ENCODE measurements around the gene LRRK1. TPM values are rescaled to one million over a fixed set of nuclear protein-coding genes. Genes with fewer than 3 reads are reported as not detected.

LRRK1 gene
- total and polyA plus RNA-seq, 2 experiments from 2014 or later = 2.6 to 4.5 TPM

DNA sequence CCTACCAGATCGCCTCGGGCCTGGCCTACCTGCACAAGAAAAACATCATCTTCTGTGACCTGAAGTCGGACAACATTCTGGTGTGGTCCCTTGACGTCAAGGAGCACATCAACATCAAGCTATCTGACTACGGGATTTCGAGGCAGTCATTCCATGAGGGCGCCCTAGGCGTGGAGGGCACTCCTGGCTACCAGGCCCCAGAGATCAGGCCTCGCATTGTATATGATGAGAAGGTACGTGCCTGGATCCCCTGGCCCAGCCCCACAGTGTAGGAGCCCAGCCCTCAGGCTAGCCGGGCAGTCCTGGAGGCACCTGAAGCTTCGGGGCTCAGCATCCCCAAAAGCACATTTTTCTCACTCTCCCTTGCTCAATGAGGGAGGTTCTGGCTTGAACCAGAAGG lies 135.8 kb downstream of the LRRK1 start:
- Mint-ChIP-seq H3K27ac (no peak overlapping the region), H3K4me1 (peaks cover 7% of the 10 kb centered on the region), H3K4me3 (no peak overlapping the region), H3K9me3 (peaks cover 20% of the 10 kb centered on the region), H3K27me3 (ENCODE audit: insufficient read depth, low read depth, poor library complexity) (peaks cover 12% of the 10 kb centered on the region), H3K36me3 (ENCODE audit: low read depth) (peaks cover 30% of the 10 kb centered on the region)
- Histone ChIP-seq H3K79me2 (replicated peaks; ENCODE audit: insufficient read depth) (no peaks in the 10 kb centered on the region), H3K27ac (ENCODE audit: low read depth) (no peak overlapping the region), H3K9me2 (ENCODE audit: insufficient read depth) (peaks cover 7% of the 10 kb centered on the region), H3K27me3 (ENCODE audit: insufficient read depth) (no peaks in the 10 kb centered on the region), H4K20me1 (replicated peaks; ENCODE audit: insufficient read depth) (no peaks in the 10 kb centered on the region), H3K4me3 (no peak overlapping the region), H3F3A (replicated peaks; ENCODE audit: low read depth) (no peaks in the 10 kb centered on the region), H3K36me3 (ENCODE audit: insufficient read depth) (peaks cover 8% of the 10 kb centered on the region; the same call in 1 of the 2 replicates), H2AFZ (no peak overlapping the region), H3K4me1 (ENCODE audit: insufficient read depth) (no peaks in the 10 kb centered on the region), H3K4me2 (no peak overlapping the region)
- ATAC-seq (no peak), DNase-seq (ENCODE audit: low spot score) (no peak)
- TF ChIP-seq EZH2phosphoT487 (IDR thresholded peaks at IDR 0.05; ENCODE audit: unreplicated experiment) (no peak), JUNB (IDR thresholded peaks at IDR 0.05; ENCODE audit: unreplicated experiment) (no peak), CREB1 (CRISPR knock-in tag; IDR thresholded peaks at IDR 0.05; ENCODE audit: low read depth) (no peak), EZH2 (IDR thresholded peaks at IDR 0.05; ENCODE audit: low read depth, unreplicated experiment) (no peak), ZNF331 (CRISPR knock-in tag; IDR thresholded peaks at IDR 0.05; ENCODE audit: low read depth) (no peak), POLR2AphosphoS5 (IDR thresholded peaks at IDR 0.05; ENCODE audit: low read depth) (no peak), REST (IDR thresholded peaks at IDR 0.05; ENCODE audit: unreplicated experiment) (no peak), STAT1 (IDR thresholded peaks at IDR 0.05; ENCODE audit: unreplicated experiment) (no peak), NANOG (IDR thresholded peaks at IDR 0.05; ENCODE audit: borderline replicate concordance) (no peak), ZNF114 (CRISPR knock-in tag; IDR thresholded peaks at IDR 0.05) (no peak)
- TF ChIP-seq, protein P1, sequence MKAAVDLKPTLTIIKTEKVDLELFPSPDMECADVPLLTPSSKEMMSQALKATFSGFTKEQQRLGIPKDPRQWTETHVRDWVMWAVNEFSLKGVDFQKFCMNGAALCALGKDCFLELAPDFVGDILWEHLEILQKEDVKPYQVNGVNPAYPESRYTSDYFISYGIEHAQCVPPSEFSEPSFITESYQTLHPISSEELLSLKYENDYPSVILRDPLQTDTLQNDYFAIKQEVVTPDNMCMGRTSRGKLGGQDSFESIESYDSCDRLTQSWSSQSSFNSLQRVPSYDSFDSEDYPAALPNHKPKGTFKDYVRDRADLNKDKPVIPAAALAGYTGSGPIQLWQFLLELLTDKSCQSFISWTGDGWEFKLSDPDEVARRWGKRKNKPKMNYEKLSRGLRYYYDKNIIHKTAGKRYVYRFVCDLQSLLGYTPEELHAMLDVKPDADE (IDR thresholded peaks at IDR 0.05) = no peak
- TF ChIP-seq, protein P2, sequence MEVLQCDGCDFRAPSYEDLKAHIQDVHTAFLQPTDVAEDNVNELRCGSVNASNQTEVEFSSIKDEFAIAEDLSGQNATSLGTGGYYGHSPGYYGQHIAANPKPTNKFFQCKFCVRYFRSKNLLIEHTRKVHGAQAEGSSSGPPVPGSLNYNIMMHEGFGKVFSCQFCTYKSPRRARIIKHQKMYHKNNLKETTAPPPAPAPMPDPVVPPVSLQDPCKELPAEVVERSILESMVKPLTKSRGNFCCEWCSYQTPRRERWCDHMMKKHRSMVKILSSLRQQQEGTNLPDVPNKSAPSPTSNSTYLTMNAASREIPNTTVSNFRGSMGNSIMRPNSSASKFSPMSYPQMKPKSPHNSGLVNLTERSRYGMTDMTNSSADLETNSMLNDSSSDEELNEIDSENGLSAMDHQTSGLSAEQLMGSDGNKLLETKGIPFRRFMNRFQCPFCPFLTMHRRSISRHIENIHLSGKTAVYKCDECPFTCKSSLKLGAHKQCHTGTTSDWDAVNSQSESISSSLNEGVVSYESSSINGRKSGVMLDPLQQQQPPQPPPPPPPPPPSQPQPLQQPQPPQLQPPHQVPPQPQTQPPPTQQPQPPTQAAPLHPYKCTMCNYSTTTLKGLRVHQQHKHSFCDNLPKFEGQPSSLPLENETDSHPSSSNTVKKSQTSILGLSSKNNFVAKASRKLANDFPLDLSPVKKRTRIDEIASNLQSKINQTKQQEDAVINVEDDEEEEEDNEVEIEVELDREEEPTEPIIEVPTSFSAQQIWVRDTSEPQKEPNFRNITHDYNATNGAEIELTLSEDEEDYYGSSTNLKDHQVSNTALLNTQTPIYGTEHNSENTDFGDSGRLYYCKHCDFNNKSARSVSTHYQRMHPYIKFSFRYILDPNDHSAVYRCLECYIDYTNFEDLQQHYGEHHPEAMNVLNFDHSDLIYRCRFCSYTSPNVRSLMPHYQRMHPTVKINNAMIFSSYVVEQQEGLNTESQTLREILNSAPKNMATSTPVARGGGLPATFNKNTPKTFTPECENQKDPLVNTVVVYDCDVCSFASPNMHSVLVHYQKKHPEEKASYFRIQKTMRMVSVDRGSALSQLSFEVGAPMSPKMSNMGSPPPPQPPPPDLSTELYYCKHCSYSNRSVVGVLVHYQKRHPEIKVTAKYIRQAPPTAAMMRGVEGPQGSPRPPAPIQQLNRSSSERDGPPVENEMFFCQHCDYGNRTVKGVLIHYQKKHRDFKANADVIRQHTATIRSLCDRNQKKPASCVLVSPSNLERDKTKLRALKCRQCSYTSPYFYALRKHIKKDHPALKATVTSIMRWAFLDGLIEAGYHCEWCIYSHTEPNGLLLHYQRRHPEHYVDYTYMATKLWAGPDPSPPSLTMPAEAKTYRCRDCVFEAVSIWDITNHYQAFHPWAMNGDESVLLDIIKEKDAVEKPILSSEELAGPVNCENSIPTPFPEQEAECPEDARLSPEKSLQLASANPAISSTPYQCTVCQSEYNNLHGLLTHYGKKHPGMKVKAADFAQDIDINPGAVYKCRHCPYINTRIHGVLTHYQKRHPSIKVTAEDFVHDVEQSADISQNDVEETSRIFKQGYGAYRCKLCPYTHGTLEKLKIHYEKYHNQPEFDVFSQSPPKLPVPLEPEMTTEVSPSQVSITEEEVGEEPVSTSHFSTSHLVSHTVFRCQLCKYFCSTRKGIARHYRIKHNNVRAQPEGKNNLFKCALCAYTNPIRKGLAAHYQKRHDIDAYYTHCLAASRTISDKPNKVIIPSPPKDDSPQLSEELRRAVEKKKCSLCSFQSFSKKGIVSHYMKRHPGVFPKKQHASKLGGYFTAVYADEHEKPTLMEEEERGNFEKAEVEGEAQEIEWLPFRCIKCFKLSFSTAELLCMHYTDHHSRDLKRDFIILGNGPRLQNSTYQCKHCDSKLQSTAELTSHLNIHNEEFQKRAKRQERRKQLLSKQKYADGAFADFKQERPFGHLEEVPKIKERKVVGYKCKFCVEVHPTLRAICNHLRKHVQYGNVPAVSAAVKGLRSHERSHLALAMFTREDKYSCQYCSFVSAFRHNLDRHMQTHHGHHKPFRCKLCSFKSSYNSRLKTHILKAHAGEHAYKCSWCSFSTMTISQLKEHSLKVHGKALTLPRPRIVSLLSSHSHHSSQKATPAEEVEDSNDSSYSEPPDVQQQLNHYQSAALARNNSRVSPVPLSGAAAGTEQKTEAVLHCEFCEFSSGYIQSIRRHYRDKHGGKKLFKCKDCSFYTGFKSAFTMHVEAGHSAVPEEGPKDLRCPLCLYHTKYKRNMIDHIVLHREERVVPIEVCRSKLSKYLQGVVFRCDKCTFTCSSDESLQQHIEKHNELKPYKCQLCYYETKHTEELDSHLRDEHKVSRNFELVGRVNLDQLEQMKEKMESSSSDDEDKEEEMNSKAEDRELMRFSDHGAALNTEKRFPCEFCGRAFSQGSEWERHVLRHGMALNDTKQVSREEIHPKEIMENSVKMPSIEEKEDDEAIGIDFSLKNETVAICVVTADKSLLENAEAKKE (CRISPR knock-in tag; IDR thresholded peaks at IDR 0.05) = no peak
- TF ChIP-seq, protein P3, sequence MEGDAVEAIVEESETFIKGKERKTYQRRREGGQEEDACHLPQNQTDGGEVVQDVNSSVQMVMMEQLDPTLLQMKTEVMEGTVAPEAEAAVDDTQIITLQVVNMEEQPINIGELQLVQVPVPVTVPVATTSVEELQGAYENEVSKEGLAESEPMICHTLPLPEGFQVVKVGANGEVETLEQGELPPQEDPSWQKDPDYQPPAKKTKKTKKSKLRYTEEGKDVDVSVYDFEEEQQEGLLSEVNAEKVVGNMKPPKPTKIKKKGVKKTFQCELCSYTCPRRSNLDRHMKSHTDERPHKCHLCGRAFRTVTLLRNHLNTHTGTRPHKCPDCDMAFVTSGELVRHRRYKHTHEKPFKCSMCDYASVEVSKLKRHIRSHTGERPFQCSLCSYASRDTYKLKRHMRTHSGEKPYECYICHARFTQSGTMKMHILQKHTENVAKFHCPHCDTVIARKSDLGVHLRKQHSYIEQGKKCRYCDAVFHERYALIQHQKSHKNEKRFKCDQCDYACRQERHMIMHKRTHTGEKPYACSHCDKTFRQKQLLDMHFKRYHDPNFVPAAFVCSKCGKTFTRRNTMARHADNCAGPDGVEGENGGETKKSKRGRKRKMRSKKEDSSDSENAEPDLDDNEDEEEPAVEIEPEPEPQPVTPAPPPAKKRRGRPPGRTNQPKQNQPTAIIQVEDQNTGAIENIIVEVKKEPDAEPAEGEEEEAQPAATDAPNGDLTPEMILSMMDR (conservative IDR thresholded peaks at IDR 0.05; ENCODE audit: low read depth in 2 of 2) = no peak

Data from GM23338 (cell line).